Endodermal cell (in vitro differentiated cells): Measurements from ENCODE around the gene TMCO4. TPM values are rescaled to one million over a fixed set of nuclear protein-coding genes. Genes with fewer than 3 reads are reported as not detected.

Source experiments
- DNase-seq: peaks from one replicate; pipeline ENCODE4 v3.0.0-alpha.2; 2017
- H3K27ac ChIP-seq: 2 replicates; pipeline ENCODE4 v1.5.1; 2013; ENCODE audit warnings: mild to moderate bottlenecking, low read depth, low read length, moderate library complexity
- H3K27me3 ChIP-seq: 2 replicates; pipeline ENCODE4 v1.6.1; 2013; ENCODE audit warnings: mild to moderate bottlenecking, low read length, moderate library complexity; ENCODE audit not compliant: insufficient read depth, control insufficient read depth, poor library complexity, severe bottlenecking
- H3K36me3 ChIP-seq: 2 replicates; pipeline ENCODE4 v1.7.0; 2013; ENCODE audit warnings: mild to moderate bottlenecking, low read length, moderate library complexity; ENCODE audit not compliant: control insufficient read depth, insufficient read depth
- H3K4me1 ChIP-seq: one replicate; pipeline ENCODE4 v1.7.0; 2013; ENCODE audit warnings: low read length; ENCODE audit not compliant: control insufficient read depth, insufficient read depth
- H3K4me3 ChIP-seq: 2 replicates; pipeline ENCODE4 v1.5.1; 2013; ENCODE audit warnings: mild to moderate bottlenecking, low read length, moderate library complexity
- H3K9ac ChIP-seq: 2 replicates; pipeline ENCODE4 v1.6.1; 2013; ENCODE audit warnings: mild to moderate bottlenecking, low read length, moderate library complexity; ENCODE audit not compliant: poor library complexity, severe bottlenecking; ENCODE audit errors: extremely low read depth
- H3K9me3 ChIP-seq: 2 replicates; pipeline ENCODE4 v1.6.1; 2013; ENCODE audit warnings: mild to moderate bottlenecking, low read length, moderate library complexity; ENCODE audit not compliant: control insufficient read depth
- H3K27ac Mint-ChIP-seq: 2 replicates; pipeline ENCODE4 v1.8.0; 2020; ENCODE audit warnings: mixed read lengths
- H3K27me3 Mint-ChIP-seq: 2 replicates; pipeline ENCODE4 v1.8.0; 2021; ENCODE audit warnings: mild to moderate bottlenecking, mixed read lengths; ENCODE audit not compliant: insufficient read depth
- H3K36me3 Mint-ChIP-seq: 2 replicates; pipeline ENCODE4 v1.8.0; 2020; ENCODE audit warnings: low read depth, mixed read lengths
- H3K4me1 Mint-ChIP-seq: 2 replicates; pipeline ENCODE4 v1.8.0; 2020; ENCODE audit warnings: mixed read lengths
- H3K4me3 Mint-ChIP-seq: 2 replicates; pipeline ENCODE4 v1.8.0; 2020; ENCODE audit warnings: mild to moderate bottlenecking, moderate library complexity, mixed read lengths
- H3K9me3 Mint-ChIP-seq: 2 replicates; pipeline ENCODE4 v1.8.0; 2020; ENCODE audit warnings: mild to moderate bottlenecking, mixed read lengths
- WGBS, 2 experiments: methylation state at CpG; one replicate each; pipeline versions ENCODE4 v1.1.5 to v1.1.7; 2013; ENCODE audit warnings: missing lambda C conversion rate in 2 of 2, mixed read lengths in 1 of 2; ENCODE audit not compliant: insufficient coverage in 1 of 2, insufficient read length in 1 of 2; 5-methylcytosine and 5-hydroxymethylcytosine counted together
- total RNA-seq, 2 donors: library from RNA; stranded (reverse); fragmentation: NEBNext Ultra II Directional in 1 of 2; extraction: Animal tissue kit (Norgen Biotek cat#: 25700) in 1 of 2; gene quantifications; 2 replicates in 1 of 2; 3 replicates in 1 of 2; pipeline ENCODE4 v1.2.1, GENCODE V29; 2021
- TF ChIP-seq, protein P1 (sequence below): fragments of 200-600 bp; sonication (generic); conservative IDR thresholded peaks from 2 replicates; pipeline ENCODE4 v1.5.0; 2021; ENCODE audit warnings: antibody characterized with exemption, mild to moderate bottlenecking

The TMCO4 gene
- total RNA-seq, 2 donors from 2014 or later: 6.2 to 6.6 TPM

- Histone ChIP-seq H3K4me3 (no peak overlapping the region), H3K9ac (no peak overlapping the region), H3K4me1 (no peaks in the 10 kb centered on the region), H3K36me3 (no peaks in the 10 kb centered on the region), H3K27ac (no peak overlapping the region), H3K27me3 (no peaks in the 10 kb centered on the region), H3K9me3 (no peaks in the 10 kb centered on the region)
- no peak for DNase-seq
- peak overlapping the region; percentile 10 for H3K27ac Mint-ChIP-seq
- TF ChIP-seq, protein P1, sequence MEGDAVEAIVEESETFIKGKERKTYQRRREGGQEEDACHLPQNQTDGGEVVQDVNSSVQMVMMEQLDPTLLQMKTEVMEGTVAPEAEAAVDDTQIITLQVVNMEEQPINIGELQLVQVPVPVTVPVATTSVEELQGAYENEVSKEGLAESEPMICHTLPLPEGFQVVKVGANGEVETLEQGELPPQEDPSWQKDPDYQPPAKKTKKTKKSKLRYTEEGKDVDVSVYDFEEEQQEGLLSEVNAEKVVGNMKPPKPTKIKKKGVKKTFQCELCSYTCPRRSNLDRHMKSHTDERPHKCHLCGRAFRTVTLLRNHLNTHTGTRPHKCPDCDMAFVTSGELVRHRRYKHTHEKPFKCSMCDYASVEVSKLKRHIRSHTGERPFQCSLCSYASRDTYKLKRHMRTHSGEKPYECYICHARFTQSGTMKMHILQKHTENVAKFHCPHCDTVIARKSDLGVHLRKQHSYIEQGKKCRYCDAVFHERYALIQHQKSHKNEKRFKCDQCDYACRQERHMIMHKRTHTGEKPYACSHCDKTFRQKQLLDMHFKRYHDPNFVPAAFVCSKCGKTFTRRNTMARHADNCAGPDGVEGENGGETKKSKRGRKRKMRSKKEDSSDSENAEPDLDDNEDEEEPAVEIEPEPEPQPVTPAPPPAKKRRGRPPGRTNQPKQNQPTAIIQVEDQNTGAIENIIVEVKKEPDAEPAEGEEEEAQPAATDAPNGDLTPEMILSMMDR: no peak
- H3K4me1 Mint-ChIP-seq: peaks cover 4% of the 10 kb centered on the region
- no peaks in the 10 kb centered on the region for H3K36me3 Mint-ChIP-seq
- WGBS, 2 experiments: 89 to 90% methylated on average over 3 to 7 of the region's 7 CpGs
- H3K4me3 Mint-ChIP-seq: no peak overlapping the region
- no peaks in the 10 kb centered on the region for H3K9me3 Mint-ChIP-seq
- H3K27me3 Mint-ChIP-seq: peaks cover 2% of the 10 kb centered on the region
These were observed 103.9 kb downstream of the TMCO4 start for GRCh38 chr1:19695772-19696171.

- H3K4me3 Mint-ChIP-seq: no peak overlapping the region
- H3K27ac Mint-ChIP-seq: no peak overlapping the region
- no peaks in the 10 kb centered on the region for H3K36me3 ChIP-seq
- no peak for DNase-seq
- no peaks in the 10 kb centered on the region for H3K27me3 ChIP-seq
- peaks cover 8% of the 10 kb centered on the region for H3K9me3 ChIP-seq
- no peak overlapping the region for H3K4me3 ChIP-seq
- H3K4me1 ChIP-seq: no peaks in the 10 kb centered on the region
- no peak overlapping the region for H3K9ac ChIP-seq
- no peaks in the 10 kb centered on the region for H3K9me3 Mint-ChIP-seq
- TF ChIP-seq, protein P1: no peak
- H3K27me3 Mint-ChIP-seq: peaks cover 2% of the 10 kb centered on the region
- H3K27ac ChIP-seq: no peak overlapping the region
- no peaks in the 10 kb centered on the region for H3K4me1 Mint-ChIP-seq
- WGBS, 2 experiments: 88 to 94% methylated on average over 7 to 14 of the region's 14 CpGs
- no peaks in the 10 kb centered on the region for H3K36me3 Mint-ChIP-seq
These were observed 105.4 kb downstream of the TMCO4 start for GRCh38 chr1:19694298-19694697.

GRCh38 chr1:19690342-19690741 is 109.4 kb downstream of the TMCO4 start:
- H3K9ac ChIP-seq: no peak overlapping the region
- no peaks in the 10 kb centered on the region for H3K36me3 Mint-ChIP-seq
- no peaks in the 10 kb centered on the region for H3K9me3 Mint-ChIP-seq
- H3K9me3 ChIP-seq: peaks cover 9% of the 10 kb centered on the region
- no peak for DNase-seq
- H3K4me1 Mint-ChIP-seq: no peaks in the 10 kb centered on the region
- H3K27me3 Mint-ChIP-seq: no peaks in the 10 kb centered on the region
- 86 to 88% methylated on average over 6 to 7 of the region's 7 CpGs for WGBS, 2 experiments
- no peak overlapping the region for H3K27ac Mint-ChIP-seq
- TF ChIP-seq, protein P1: peak; percentile 14
- H3K27me3 ChIP-seq: no peaks in the 10 kb centered on the region
- no peak overlapping the region for H3K27ac ChIP-seq
- no peaks in the 10 kb centered on the region for H3K36me3 ChIP-seq
- no peak overlapping the region for H3K4me3 ChIP-seq
- H3K4me3 Mint-ChIP-seq: no peak overlapping the region
- H3K4me1 ChIP-seq: no peaks in the 10 kb centered on the region
